GM10847 (cell line): ENCODE data around the gene ATP2A3.

Source experiments
- POLR2A ChIP-seq: IDR thresholded peaks from 2 replicates; pipeline ENCODE4 v1.6.1; 2011; ENCODE audit not compliant: insufficient read length; ENCODE audit errors: extremely low read depth

The ATP2A3 gene

GRCh38 chr17:4001048-4001590, 36.9 kb upstream of the ATP2A3 start:
- TF ChIP-seq POLR2A = no peak

GRCh38 chr17:3998436-3998835, 34.2 kb upstream of the ATP2A3 start:
- no peak for TF ChIP-seq POLR2A

DNA sequence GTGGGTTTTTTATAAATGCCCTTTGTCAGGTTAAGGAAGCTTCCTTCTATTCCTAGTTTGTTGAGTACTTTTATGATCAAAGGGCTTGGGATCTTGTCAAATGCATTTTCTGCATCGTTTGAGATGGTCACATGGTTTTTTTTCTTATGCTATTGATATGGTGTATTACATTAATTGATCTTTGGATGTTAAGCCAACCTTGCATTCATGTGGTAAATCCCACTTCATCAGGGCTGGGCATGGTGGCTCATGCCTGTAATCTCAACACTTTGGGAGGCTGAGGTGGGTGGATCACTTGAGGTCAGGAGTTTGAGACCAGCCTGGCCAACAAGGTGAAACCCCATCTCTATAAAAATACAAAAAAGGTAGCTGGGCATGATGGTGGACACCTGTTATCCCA, 30.8 kb upstream of the ATP2A3 start:
- no peak for TF ChIP-seq POLR2A

DNA sequence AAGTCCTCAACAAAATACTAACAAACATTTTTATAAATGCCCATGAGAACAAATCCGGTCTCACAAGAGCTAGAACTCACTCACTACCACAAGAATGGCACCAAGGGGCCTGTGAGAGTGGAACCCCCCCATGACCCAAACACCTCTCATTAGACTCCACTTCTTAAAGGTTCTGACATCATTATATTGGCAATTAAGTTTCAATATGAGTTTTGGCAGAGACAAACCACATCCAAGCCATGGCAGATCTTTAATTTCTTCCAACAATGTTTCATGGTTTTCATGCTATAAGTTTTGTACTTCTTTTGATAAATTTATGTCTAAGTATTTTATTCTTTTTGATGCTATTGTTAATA, 30.0 kb upstream of the ATP2A3 start:
- TF ChIP-seq POLR2A = no peak

DNA sequence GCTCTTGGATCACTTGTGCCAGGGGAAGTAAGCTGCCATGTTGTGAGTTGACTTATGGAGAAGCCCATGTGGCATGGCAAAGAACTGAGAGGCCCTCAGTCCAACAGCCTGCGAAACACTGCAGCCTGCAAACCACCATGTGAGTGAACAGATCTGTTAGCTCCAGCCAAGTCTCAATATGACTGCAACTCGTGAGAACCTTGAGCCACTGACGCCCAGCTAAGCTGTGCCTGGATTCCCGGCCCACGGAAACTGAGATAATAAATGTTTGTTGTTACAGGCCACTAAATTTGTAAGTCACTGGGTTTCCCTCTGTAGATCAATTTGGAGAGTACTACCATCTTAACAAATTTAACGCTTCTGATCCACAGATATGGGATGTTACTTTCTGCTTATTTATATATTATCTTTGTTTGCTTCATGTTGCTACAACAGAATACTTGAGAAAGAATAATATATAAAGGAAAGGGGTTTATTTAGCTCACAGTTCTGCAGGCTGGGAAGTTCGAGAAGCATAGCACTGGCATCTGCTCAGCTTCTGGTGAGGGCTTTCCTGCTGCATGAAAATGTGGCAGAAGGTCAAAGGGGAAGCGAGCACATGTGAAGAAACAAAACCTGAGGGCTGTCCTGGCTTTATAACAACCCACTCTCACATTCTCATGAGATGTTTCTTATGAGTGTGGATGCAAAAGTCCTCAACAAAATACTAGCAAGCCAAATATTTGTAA, 29.4 kb upstream of the ATP2A3 start:
- no peak for TF ChIP-seq POLR2A

GRCh38 chr17:3992370-3992769, 28.1 kb upstream of the ATP2A3 start:
- TF ChIP-seq POLR2A = no peak

DNA sequence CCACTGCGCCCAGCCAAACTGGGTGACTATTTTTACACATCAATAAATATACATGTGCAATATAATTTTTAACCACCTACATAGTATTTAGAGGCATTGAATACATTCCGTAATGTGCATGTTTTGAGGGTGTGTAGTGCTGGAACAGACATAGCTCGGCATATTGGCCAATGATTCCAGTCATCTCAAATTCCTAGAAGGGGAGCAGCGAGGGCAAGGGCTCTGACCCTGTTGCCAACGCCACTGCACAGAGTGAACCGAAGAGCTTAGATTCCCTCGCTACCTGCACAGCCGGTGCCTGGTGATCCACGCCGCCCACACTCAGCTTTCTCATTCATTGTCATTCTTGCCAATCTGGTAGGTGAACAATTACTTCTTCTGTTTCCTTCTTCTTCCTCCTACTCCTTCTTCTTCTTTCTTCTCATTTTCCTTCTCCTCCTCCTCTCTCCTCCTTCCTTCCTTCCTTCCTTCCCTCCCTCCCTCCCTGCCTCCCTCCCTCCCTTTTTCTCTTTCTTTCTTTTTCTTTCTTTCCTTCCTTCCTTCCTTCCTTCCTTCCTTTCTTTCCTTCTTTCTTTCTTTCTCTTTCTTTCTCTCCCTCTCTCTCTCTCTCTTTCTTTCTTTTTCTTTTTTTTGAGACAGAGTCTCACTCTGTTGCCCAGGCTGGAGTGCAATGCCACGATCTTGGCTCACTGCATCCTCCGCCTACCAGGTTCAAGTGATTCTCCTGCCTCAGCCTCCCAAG, 26.3 kb upstream of the ATP2A3 start:
- TF ChIP-seq POLR2A = no peak

DNA sequence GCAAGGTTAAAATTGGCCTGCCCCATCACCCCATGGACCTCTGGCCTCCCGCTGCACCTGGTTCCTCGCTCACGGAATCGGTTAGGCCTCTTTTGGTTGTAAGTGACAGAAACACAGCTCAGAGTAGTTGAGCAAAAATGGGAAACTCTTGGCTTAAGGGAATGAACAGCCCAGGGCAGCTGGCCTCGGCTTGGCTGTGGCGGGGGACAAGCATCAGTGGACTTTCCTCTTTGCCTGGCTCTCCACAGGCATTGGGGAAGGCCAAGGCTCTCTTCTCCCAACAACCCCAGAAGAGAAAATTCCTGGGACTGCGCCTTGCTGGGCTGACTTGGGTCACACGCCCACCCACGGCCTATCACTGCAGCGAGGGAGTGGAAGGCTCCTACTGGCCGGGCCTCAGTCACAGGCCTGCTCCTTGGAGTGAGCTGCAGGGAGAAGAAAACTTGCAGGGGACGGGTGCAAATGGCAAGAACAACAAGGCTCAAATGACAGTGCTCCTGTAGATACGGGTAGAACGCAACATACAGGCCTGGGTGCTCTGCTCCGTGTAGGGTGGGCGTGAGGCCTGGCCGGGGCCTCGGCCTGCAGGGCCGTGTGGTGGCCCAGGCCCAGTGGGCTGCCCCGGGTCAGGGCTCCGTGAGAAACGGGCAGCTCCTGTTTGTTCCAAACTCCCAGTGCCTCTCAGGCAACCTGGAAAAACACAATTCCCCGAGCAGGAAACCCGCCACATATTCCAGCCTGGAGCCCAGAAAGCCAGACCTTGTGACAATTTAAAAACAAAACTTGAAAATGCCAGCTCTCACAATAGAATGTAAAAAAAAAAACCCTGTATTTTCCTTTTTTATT, 25.0 kb upstream of the ATP2A3 start:
- no peak for TF ChIP-seq POLR2A

DNA sequence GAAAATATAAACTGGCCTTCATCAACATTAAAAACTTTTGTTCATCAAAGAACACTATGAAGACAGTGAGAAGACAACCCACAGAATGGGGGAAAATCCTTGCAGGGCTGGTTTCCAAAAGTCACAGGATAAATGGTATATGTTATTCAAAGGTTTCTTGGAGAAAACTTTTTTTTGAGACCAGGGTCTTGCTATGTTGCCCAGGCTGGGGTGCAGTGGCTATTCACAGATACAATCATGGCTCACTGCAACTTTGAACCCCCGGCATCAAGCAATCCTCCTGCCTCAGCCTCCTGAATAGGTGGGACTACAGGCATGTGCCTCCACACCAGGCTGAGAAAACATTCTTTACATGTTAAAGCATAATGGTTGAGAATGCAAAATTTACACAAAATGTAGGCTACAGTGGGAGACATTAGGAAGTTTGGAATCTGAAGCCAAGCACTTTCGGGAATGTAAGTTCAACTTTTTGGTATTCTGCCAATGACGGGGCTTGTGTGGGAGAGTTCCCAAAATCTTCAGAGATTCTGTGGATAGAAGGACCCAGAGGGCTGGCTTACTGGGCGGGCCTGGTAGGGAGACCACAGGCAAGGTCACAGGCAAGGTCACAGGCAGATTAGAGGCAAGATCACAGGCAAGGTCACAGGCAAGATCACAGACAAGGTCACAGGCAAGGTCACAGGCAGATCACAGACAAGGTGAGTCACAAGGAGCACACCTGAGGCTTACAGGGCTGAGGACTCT, 24.2 kb upstream of the ATP2A3 start:
- TF ChIP-seq POLR2A = no peak

GRCh38 chr17:3986939-3987335, 22.7 kb upstream of the ATP2A3 start:
- no peak for TF ChIP-seq POLR2A

DNA sequence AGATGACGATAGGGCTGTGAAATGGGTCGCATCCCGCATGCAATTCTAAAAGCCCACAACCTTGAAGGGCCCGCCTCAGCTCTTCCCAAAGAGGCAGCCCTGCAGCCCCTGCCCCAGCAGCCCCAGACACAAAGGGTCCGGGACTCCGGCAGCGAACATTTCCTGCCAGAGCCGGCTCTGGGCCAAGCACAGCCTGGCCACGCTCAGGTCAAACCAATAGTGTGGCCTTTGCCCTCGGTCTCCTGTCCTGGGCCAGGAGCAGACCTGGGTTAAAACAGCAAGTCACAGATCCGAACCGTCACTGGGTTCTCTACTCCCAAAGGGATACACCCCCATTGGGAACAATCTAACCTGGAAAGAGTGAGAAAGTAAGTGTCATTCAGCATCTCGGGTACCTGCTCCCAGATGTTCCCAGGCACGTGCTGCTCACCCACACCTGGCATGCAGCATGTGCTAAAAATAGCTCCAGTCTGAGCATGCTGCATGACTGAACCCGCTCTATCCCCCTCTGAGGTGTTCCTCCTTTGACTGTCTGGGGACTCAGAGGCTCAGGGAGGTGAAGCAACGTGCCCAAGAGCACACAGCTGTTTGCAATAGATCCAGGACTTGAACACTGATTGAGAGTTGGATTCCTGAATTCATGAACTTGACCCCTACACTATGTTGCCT, 22.2 kb upstream of the ATP2A3 start:
- no peak for TF ChIP-seq POLR2A

- TF ChIP-seq POLR2A = no peak
Measured at GRCh38 chr17:3985846-3986245, 21.6 kb upstream of the ATP2A3 start.

DNA sequence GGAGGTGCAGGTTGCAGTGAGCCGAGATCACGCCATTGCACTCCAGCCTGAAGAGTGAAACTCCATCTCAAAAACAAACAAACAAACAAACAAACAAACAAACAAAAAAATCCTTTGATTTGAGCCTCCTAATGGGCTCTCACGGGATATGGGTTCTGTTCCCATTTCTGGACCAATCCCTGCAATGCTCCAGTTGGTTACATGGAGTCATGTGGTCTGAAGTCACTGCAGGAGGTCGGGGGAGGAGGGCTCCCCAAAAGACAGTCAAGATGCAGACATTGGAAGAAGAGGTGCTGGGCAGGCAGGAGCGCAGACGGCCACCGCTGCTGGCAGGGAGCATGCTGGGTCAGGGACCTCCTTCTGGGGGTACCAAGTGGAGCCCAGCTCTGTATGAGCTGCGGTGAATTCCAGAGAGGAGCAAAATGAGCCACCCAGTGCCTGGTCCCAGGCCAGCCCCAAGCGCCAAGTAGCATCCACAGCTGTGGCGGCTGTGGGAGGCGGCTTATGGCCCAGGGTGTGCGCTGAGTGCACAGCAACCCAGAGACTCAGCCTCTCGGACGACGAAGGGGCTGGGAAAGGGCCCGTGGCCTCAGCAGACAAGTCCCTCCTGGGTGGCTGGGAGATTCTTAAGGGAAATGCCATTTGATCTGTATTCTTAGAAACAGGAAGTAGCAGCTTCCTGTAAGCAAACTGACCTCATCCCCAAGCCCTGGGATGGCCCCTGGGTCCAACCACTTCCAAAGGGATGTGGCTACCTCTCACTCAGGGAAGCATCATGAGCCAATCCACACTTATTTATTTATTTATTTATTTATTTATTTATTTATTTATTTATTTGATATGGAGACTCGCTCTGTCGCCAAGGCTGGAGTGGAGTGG, 19.6 kb upstream of the ATP2A3 start:
- TF ChIP-seq POLR2A = no peak
